ENCODE data around the gene CR2. TPM values are rescaled to one million over a fixed set of nuclear protein-coding genes. Genes with fewer than 3 reads are reported as not detected.
"Not testable (repeated sequence)": the region's sequence is repeated elsewhere in the genome, so short reads cannot be mapped to it uniquely, and the experiment has no call there.

Gene CR2
- total RNA-seq = not detected

DNA sequence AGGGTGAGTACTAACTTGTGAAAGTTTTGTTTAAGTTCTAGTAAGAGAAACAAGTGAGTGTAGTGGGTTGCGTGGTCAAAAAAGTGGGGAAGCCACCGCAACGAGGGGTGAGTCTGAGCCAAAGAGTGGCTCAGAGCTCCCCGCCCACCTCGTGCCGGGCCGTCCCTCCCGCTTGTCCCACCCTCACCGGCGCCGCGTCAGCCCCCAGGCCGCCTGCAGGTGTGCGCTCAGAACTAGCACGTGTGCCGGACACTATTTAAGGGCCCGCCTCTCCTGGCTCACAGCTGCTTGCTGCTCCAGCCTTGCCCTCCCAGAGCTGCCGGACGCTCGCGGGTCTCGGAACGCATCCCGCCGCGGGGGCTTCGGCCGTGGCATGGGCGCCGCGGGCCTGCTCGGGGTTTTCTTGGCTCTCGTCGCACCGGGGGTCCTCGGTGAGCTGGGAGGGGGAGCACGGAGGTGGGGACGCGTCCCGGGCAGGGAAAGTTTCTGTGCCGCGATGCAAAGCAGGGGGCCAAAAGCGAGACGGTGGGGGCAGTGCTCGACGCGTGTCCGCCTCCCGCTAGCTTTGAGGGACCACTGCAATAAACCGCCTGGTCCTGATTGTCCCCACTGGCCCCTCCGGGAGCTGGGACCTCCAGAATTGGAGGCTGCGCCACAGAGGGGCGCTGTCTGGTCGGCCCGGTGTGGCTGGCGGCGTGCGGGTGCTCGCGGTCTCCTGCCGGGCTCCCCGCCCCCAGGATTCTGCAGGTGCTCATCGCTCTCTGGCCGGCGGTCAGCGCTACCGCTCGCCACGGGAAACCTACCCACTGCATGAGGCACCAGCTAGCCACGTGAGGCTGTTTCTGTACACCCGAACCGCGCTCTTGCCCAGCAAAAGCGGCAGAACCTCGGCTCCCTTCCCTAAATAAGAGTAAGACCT is at the start of gene CR2:
TSS of gene CR2 (plus strand) at position 283 of the 919 bp plus-strand sequence. CDS start at position 374, 91 bp downstream.
- peak; percentile 19 for DNase-seq

DNA sequence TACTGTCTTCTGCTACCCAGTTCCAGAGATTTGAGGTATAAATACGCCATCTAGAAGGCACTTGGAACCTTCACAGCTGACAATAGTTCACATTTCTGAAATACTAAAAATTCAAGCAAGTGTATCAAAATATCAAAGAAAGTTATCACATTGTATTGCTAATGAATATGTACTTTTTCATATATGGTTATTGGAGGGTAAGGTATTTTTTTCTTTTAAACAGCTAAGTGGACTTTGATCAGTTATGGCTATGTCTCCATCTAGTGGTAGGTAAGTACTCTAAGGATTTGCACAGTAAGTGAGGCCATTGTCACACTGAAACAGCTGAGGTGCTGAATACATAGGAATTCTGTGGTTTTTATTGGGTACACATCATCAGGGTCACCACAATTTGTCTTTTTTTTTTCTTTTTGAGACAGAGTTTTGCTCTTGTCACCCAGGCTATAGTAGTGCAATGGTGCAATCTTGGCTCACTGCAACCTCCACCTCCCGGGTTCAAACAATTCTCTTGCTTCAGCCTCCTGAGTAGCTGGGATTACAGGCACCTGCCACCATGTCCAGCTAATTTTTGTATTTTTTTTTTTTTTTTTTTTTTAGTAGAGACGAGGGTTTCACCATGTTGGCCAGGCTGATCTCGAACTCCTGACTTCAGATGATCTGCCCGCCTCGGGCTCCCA is 49.1 kb upstream of the CR2 start:
- DNase-seq = peak; percentile 72

GRCh38 chr1:207405814-207406213 is 48.3 kb upstream of the CR2 start:
- DNase-seq = no peak

- DNase-seq = no peak
Observed at GRCh38 chr1:207407655-207408260, 46.4 kb upstream of the CR2 start.

- no peak for DNase-seq
Observed at GRCh38 chr1:207412845-207413244, 41.3 kb upstream of the CR2 start.

DNA sequence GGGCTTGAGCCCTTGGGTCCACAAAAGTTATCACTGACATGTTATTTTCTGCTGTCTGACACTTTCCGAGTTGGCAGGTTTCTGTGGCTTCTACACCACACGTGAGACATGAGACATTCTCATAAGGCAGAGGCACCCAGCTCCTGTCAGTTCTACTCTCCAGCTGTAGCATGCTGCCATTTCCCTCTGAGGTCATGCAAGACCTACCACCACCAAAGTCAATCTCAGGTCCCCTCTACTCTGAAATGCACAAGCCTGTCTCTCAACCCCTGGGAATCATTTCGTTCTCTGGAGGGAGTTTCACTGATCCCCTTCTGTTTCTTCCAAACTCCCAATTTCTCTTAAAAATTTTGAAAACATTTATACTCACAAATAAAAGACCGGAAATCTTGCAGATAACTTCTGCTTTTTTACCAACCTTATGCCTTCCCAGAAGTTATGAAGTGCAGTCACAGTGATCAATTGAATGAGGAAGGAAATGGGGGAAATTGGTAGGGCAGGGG is 39.5 kb upstream of the CR2 start:
- DNase-seq = no peak

DNA sequence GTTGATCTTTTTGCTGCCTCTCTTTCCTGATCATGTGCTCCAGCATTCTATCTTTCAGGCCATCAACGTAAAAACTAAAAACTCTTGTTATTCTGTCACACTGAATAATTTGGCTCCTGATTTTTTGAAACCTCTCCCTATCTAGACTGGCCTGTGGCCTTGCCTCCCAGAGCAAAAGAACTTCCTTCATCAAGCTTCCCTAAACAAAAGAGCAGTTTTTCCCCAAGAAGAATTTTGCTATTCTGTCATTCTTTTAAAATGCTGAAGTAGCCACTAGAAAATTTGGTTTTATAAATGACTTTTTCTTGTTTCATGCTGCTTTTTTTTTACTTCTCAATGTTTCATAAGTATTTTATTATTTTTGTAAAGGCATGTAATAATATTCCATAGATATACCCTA is 37.1 kb upstream of the CR2 start:
- DNase-seq = no peak

- DNase-seq = no peak
Observed at GRCh38 chr1:207418351-207418750, 35.8 kb upstream of the CR2 start.

GRCh38 chr1:207420109-207420508 is 34.0 kb upstream of the CR2 start:
- DNase-seq = no peak

GRCh38 chr1:207421078-207421477 is 33.0 kb upstream of the CR2 start:
- no peak for DNase-seq

DNA sequence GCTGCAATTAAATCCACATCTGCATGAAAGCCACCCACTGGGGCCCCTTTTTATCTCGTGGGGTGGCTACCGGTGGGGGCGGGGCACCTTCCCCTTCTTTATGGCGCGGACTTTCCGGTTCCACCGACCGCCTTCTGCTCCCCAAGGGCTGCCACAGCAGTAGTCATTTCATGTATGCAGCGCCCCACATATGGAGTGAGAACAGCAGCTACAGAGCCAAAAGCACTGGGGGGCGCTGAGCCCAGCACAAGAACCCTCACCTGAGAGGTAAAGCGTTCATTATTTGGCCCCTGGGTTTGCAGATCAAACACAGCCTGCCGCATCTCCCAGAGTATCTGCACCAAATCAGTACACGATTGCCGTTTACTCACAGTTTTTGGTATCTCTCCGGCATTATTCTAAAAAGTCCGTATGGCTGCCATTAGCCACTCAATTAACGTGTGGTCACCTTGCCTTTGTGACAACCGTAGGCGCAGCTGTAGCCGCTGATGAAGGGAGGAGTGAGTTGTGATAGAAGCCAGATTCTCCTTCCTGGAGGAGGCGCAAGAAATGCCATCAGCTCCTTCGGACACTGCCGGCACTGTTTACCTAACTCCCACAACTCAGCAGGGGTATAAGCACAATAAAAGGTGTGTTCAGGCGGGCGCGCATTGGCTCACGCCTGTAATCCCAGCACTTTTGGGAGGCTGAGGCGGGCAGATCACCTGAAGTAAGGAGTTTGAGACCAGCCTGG is 30.4 kb upstream of the CR2 start:
- DNase-seq = no peak

GRCh38 chr1:207424570-207425131 is 29.5 kb upstream of the CR2 start:
- DNase-seq = no peak

GRCh38 chr1:207427832-207428585 is 26.1 kb upstream of the CR2 start:
- peak; percentile 10 for DNase-seq

DNA sequence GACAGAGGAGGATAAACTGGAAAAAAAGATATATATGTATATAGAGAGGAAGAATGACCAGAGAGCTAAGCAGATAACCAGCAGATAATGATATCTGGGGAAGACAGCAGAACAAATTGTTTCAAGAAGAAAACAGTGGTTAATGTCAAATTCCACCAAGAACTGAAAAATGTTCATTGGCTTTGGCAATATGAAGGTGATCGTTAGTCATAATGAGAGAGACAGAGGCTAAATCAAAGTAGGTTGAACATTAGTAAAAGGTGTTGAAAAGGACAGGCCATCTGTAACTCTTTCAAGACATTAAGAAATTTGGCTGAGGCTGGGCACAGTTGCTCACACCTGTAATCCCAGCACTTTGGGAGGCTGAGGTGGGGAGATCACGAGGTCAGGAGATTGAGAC is 25.3 kb upstream of the CR2 start:
- DNase-seq = no peak

DNA sequence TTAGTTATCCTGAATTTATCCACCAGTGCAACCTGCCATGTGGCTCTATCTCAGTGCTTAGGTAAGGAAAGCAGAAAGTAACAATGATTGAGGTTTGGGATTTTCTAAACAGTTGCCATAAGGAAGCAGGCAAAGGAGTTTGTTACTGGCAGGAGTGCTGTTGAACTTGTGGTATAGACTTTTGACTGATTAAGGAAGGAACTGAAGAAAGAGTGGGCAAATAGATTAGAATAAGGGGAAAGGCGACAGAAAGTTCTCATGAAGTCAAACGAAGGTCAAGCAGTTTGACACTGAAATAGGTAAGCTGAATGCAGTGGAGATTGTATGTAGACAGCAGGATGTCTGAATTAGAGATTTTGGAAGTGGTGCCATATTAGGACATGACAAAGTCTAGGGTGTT is 24.2 kb upstream of the CR2 start:
- no peak for DNase-seq

DNA sequence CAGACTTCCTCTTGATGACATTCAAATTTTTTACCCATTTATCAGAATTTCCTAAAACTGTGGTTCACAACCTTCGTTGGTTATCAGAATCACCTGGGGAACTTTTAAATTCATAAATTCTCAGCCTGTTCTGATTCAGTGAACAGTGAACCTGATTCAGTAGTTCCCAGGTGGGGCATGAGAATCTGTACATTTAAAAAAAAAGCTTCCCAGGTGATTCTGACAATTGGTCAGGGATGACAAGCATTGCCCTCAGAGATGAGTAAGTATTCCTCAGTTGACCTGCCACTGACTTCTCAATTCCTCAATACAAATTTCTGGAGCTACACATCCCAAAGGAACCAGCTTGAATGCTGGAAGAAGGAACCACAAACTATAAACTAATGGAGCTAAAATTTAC is 23.5 kb upstream of the CR2 start:
- DNase-seq = no peak

DNA sequence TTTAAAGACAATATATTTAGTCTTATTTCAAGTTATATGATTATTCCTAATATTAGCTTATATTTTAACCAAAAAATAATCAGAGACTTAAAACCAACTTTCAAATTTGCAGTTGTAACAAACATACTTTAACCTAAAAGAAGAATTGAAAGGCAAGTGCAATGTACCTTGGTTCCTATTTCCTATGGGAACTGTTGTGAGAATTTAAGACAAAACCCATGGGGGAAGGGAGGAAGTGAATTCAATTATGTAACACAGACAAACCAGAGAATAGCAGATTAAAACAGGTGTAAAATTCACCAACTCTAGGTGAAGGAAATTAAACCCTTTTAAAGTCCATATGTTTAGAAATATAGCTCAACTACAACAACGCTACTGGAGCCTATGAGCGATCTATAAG is 22.6 kb upstream of the CR2 start:
- DNase-seq = no peak

- no peak for DNase-seq
Observed at GRCh38 chr1:207433435-207433834, 20.7 kb upstream of the CR2 start.

- DNase-seq = not testable (repeated sequence)
Observed at GRCh38 chr1:207436746-207437145, 17.4 kb upstream of the CR2 start.

GRCh38 chr1:207440626-207441025 is 13.5 kb upstream of the CR2 start:
- DNase-seq = no peak
